ENCODE data around the gene GPR35. TPM values are rescaled to one million over a fixed set of nuclear protein-coding genes. Genes with fewer than 3 reads are reported as not detected.

The GPR35 gene
- total and polyA plus RNA-seq, 2 of the 13 experiments (the other 11 are each of a cell fraction or from before 2014, with no cell fraction given) = 27.1 to 44.2 TPM

- peak; percentile 57; the same call in 1 of the 2 replicates for TF ChIP-seq ZNF646 (CRISPR knock-in tag; IDR thresholded peaks at IDR 0.05)
- TF ChIP-seq GLI4 (CRISPR knock-in tag; IDR thresholded peaks at IDR 0.05; ENCODE audit: borderline replicate concordance) = no peak
- no peak; the same call in 1 of the 2 replicates for TF ChIP-seq ZNF33B (CRISPR knock-in tag; IDR thresholded peaks at IDR 0.05)
- no peak for TF ChIP-seq ZNF644 (CRISPR knock-in tag; IDR thresholded peaks at IDR 0.05; ENCODE audit: low read depth)
- TF ChIP-seq NKX3-1 (CRISPR knock-in tag; IDR thresholded peaks at IDR 0.05) = 0 out of 2 replicates have a peak, but pooled peaks have one; percentile 34
- TF ChIP-seq NR2F6 (IDR thresholded peaks at IDR 0.05) = peak; percentile 72; the same call in 1 of the 2 replicates
- peak; percentile 83 for TF ChIP-seq NR2F6 (CRISPR knock-in tag; IDR thresholded peaks at IDR 0.05)
- peak; percentile 58 for TF ChIP-seq HOXA3 (CRISPR knock-in tag; IDR thresholded peaks at IDR 0.05)
- no peak for TF ChIP-seq JUN (CRISPR knock-in tag; IDR thresholded peaks at IDR 0.05)
- no peak for TF ChIP-seq BRCA1 (CRISPR knock-in tag; IDR thresholded peaks at IDR 0.05)
- TF ChIP-seq KAT2B (IDR thresholded peaks at IDR 0.05; ENCODE audit: borderline replicate concordance, low read depth, low read length) = no peak
- TF ChIP-seq ZNF143 (CRISPR knock-in tag; IDR thresholded peaks at IDR 0.05) = no peak
- no peak; the same call in 1 of the 2 replicates for TF ChIP-seq NAIF1 (CRISPR knock-in tag; IDR thresholded peaks at IDR 0.05; ENCODE audit: borderline replicate concordance)
- TF ChIP-seq ZNF407 (CRISPR knock-in tag; IDR thresholded peaks at IDR 0.05; ENCODE audit: not compliant biosample characterization) = no peak
Observed at GRCh38 chr2:240579771-240580614, 45.3 kb upstream of the GPR35 start (continued).
